ENCODE data around the gene KRTAP10-10. TPM values are rescaled to one million over a fixed set of nuclear protein-coding genes. Genes with fewer than 3 reads are reported as not detected.

KRTAP10-10 gene
- total RNA-seq, 1 experiment from 2014 or later = not detected

GRCh38 chr21:44686843-44687561, 49.8 kb downstream of the KRTAP10-10 start:
- no peak for DNase-seq (ENCODE audit: low read depth, low spot score)
- in situ Hi-C loops (cut with HindIII; ENCODE audit: low pct_unique_long_range_greater_than_20kb, low sequenced_read_pairs) = no loop called here

GRCh38 chr21:44687671-44688070, 50.5 kb downstream of the KRTAP10-10 start:
- in situ Hi-C loops (cut with HindIII; ENCODE audit: low pct_unique_long_range_greater_than_20kb, low sequenced_read_pairs) = no loop called here

More at GRCh38 chr21:44687671-44688070, 50.5 kb downstream of the KRTAP10-10 start:
- DNase-seq (ENCODE audit: low read depth, low spot score) = no peak

Small RNAs within 50 kb of the gene (small RNA-seq; reads per million reads assigned to genes)
- gene KRTAP12-6P = 0 reads per million in 2 experiments

Other genes starting within 250 kb of the KRTAP10-10 start
- gene LRRC3, start 181.8 kb upstream of the KRTAP10-10 start, total RNA-seq (2014; rRNA removed; shearing (Covaris generic)) = 1.5 TPM in 2 replicates
- not detected in 2 replicates for gene KRTAP10-1, start 97.2 kb upstream of the KRTAP10-10 start, total RNA-seq (2014; rRNA removed; shearing (Covaris generic))
- gene KRTAP10-2, start 85.9 kb upstream of the KRTAP10-10 start, total RNA-seq (2014; rRNA removed; shearing (Covaris generic)) = not detected in 2 replicates
- gene KRTAP10-3, start 78.6 kb upstream of the KRTAP10-10 start, total RNA-seq (2014; rRNA removed; shearing (Covaris generic)) = not detected in 2 replicates
- not detected in 2 replicates for gene KRTAP10-4, start 63.6 kb upstream of the KRTAP10-10 start, total RNA-seq (2014; rRNA removed; shearing (Covaris generic))
- not detected in 2 replicates for gene KRTAP10-5, start 56.8 kb upstream of the KRTAP10-10 start, total RNA-seq (2014; rRNA removed; shearing (Covaris generic))
- gene KRTAP10-6, start 44.9 kb upstream of the KRTAP10-10 start, total RNA-seq (2014; rRNA removed; shearing (Covaris generic)) = not detected in 2 replicates
- not detected in 2 replicates for gene KRTAP10-7, start 36.8 kb upstream of the KRTAP10-10 start, total RNA-seq (2014; rRNA removed; shearing (Covaris generic))
- not detected in 2 replicates for gene KRTAP10-8, start 25.3 kb upstream of the KRTAP10-10 start, total RNA-seq (2014; rRNA removed; shearing (Covaris generic))
- not detected in 2 replicates for gene KRTAP10-9, start 10.3 kb upstream of the KRTAP10-10 start, total RNA-seq (2014; rRNA removed; shearing (Covaris generic))
- gene KRTAP10-11, start 9.1 kb downstream of the KRTAP10-10 start, total RNA-seq (2014; rRNA removed; shearing (Covaris generic)) = not detected in 2 replicates
- not detected in 2 replicates for gene KRTAP12-4, start 17.3 kb downstream of the KRTAP10-10 start, total RNA-seq (2014; rRNA removed; shearing (Covaris generic))
- gene KRTAP12-3, start 20.6 kb downstream of the KRTAP10-10 start, total RNA-seq (2014; rRNA removed; shearing (Covaris generic)) = not detected in 2 replicates
- gene KRTAP12-2, start 29.6 kb downstream of the KRTAP10-10 start, total RNA-seq (2014; rRNA removed; shearing (Covaris generic)) = not detected in 2 replicates
- not detected in 2 replicates for gene KRTAP12-1, start 44.8 kb downstream of the KRTAP10-10 start, total RNA-seq (2014; rRNA removed; shearing (Covaris generic))
- not detected in 2 replicates for gene KRTAP10-12, start 59.8 kb downstream of the KRTAP10-10 start, total RNA-seq (2014; rRNA removed; shearing (Covaris generic))
- gene TSPEAR, start 74.2 kb downstream of the KRTAP10-10 start, total RNA-seq (2014; rRNA removed; shearing (Covaris generic)) = not detected in 2 replicates
- gene UBE2G2, start 164.5 kb downstream of the KRTAP10-10 start, total RNA-seq (2014; rRNA removed; shearing (Covaris generic)) = 53.3 and 53.9 TPM in 2 replicates
- gene SUMO3, start 180.7 kb downstream of the KRTAP10-10 start, total RNA-seq (2014; rRNA removed; shearing (Covaris generic)) = 34.2 and 36.0 TPM in 2 replicates
- gene PTTG1IP, start 236.3 kb downstream of the KRTAP10-10 start, total RNA-seq (2014; rRNA removed; shearing (Covaris generic)) = 843 and 970 TPM in 2 replicates